H1 (cell line): ENCODE results near the gene POLE. TPM values are rescaled to one million over a fixed set of nuclear protein-coding genes. Genes with fewer than 3 reads are reported as not detected.

Experiments used
- ASH2L ChIP-seq: fragments of 200-600, 300-600 bp; sonication (generic); IDR thresholded peaks from one replicate; pipeline ENCODE4 v1.7.1; 2017; ENCODE audit warnings: low read length
- BRCA1 ChIP-seq: IDR thresholded peaks from 2 replicates; pipeline ENCODE4 v1.6.1; 2012; ENCODE audit warnings: low read depth, low read length, improper control_type of control experiment
- CBX8 ChIP-seq: fragments of 300-800, 300-1000 bp; sonication (generic); IDR thresholded peaks from 2 replicates; pipeline ENCODE4 v1.7.1; 2016; ENCODE audit warnings: low read depth, low read length, borderline replicate concordance
- GTF2F1 ChIP-seq: IDR thresholded peaks from 2 replicates; pipeline ENCODE4 v1.6.1; 2012; ENCODE audit warnings: low read depth, low read length, improper control_type of control experiment, borderline replicate concordance
- PHF8 ChIP-seq: fragments of 200-600 bp; sonication (generic); conservative IDR thresholded peaks from 2 replicates; pipeline ENCODE4 v1.7.1; 2012; ENCODE audit warnings: low read depth, mild to moderate bottlenecking, inconsistent platforms, low read length, moderate library complexity
- POLR2AphosphoS5 ChIP-seq: IDR thresholded peaks from 2 replicates; pipeline ENCODE4 v1.6.1; 2011; ENCODE audit warnings: low read depth, low read length
- RFX5 ChIP-seq: IDR thresholded peaks from 2 replicates; pipeline ENCODE4 v1.6.1; 2011; ENCODE audit warnings: low read depth, low read length, improper control_type of control experiment, borderline replicate concordance
- TCF12 ChIP-seq: IDR thresholded peaks from 2 replicates; pipeline ENCODE4 v1.6.1; 2011; ENCODE audit warnings: low read depth, mild to moderate bottlenecking, low read length
- YY1 ChIP-seq: IDR thresholded peaks from 2 replicates; pipeline ENCODE4 v1.6.1; 2011; ENCODE audit warnings: low read depth, mild to moderate bottlenecking, low read length
- polyA plus RNA-seq, 7 experiments: library from polyadenylated mRNA; depleted of rRNA in 3 of 7; stranded (reverse) in 5 of 7; unstranded in 2 of 7; fragments of >200 nt in 5 of 7; fragments of 200-250 nt in 2 of 7; gene quantifications; 1 replicate in 5 of 7; 2 replicates in 1 of 7; 4 replicates in 1 of 7; pipeline versions ENCODE4 v1.2.1 to v1.2.3, GENCODE V29; 2011 to 2013; ENCODE audit warnings: missing spikeins in 2 of 7, mixed read lengths in 2 of 7
- total RNA-seq: library from RNA; stranded (reverse); fragmentation: NEBNext Ultra II Directional; extraction: Animal tissue kit (Norgen Biotek cat#: 25700); gene quantifications from 2 replicates; pipeline ENCODE4 v1.2.1, GENCODE V29; 2021
- TF ChIP-seq, protein P1 (sequence below): fragments of 300-600 bp; sonication (generic); IDR thresholded peaks from 2 replicates; pipeline ENCODE4 v1.7.1; 2012; ENCODE audit warnings: low read length, moderate library complexity, mild to moderate bottlenecking, inconsistent platforms; ENCODE audit not compliant: insufficient replicate concordance

POLE gene
- total and polyA plus RNA-seq, 2 of the 8 experiments (the other 6 are each of a cell fraction or from before 2014, with no cell fraction given): 59.7 to 115 TPM

DNA sequence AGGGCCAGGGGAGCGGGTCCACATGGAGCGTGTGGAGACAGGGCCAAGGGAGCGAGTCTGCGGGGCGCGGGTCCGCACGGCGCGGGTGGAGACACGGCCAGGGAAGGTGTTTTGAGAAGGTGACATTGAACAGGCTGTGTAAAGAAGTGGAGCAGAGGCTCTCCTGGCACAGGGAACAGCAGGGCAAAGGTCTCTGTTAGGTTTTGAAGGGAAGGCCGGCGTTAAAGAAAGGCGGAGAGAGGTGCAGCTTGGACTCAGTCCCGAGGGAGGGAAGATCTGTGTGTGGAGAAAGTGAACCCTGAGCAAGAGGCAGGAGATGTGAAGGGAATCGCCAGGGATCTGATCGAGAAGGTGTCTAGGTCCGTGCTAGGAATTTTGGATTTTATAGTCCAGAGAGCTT, 2.1 kb upstream of the POLE start (continued):
- TF ChIP-seq, protein P1, sequence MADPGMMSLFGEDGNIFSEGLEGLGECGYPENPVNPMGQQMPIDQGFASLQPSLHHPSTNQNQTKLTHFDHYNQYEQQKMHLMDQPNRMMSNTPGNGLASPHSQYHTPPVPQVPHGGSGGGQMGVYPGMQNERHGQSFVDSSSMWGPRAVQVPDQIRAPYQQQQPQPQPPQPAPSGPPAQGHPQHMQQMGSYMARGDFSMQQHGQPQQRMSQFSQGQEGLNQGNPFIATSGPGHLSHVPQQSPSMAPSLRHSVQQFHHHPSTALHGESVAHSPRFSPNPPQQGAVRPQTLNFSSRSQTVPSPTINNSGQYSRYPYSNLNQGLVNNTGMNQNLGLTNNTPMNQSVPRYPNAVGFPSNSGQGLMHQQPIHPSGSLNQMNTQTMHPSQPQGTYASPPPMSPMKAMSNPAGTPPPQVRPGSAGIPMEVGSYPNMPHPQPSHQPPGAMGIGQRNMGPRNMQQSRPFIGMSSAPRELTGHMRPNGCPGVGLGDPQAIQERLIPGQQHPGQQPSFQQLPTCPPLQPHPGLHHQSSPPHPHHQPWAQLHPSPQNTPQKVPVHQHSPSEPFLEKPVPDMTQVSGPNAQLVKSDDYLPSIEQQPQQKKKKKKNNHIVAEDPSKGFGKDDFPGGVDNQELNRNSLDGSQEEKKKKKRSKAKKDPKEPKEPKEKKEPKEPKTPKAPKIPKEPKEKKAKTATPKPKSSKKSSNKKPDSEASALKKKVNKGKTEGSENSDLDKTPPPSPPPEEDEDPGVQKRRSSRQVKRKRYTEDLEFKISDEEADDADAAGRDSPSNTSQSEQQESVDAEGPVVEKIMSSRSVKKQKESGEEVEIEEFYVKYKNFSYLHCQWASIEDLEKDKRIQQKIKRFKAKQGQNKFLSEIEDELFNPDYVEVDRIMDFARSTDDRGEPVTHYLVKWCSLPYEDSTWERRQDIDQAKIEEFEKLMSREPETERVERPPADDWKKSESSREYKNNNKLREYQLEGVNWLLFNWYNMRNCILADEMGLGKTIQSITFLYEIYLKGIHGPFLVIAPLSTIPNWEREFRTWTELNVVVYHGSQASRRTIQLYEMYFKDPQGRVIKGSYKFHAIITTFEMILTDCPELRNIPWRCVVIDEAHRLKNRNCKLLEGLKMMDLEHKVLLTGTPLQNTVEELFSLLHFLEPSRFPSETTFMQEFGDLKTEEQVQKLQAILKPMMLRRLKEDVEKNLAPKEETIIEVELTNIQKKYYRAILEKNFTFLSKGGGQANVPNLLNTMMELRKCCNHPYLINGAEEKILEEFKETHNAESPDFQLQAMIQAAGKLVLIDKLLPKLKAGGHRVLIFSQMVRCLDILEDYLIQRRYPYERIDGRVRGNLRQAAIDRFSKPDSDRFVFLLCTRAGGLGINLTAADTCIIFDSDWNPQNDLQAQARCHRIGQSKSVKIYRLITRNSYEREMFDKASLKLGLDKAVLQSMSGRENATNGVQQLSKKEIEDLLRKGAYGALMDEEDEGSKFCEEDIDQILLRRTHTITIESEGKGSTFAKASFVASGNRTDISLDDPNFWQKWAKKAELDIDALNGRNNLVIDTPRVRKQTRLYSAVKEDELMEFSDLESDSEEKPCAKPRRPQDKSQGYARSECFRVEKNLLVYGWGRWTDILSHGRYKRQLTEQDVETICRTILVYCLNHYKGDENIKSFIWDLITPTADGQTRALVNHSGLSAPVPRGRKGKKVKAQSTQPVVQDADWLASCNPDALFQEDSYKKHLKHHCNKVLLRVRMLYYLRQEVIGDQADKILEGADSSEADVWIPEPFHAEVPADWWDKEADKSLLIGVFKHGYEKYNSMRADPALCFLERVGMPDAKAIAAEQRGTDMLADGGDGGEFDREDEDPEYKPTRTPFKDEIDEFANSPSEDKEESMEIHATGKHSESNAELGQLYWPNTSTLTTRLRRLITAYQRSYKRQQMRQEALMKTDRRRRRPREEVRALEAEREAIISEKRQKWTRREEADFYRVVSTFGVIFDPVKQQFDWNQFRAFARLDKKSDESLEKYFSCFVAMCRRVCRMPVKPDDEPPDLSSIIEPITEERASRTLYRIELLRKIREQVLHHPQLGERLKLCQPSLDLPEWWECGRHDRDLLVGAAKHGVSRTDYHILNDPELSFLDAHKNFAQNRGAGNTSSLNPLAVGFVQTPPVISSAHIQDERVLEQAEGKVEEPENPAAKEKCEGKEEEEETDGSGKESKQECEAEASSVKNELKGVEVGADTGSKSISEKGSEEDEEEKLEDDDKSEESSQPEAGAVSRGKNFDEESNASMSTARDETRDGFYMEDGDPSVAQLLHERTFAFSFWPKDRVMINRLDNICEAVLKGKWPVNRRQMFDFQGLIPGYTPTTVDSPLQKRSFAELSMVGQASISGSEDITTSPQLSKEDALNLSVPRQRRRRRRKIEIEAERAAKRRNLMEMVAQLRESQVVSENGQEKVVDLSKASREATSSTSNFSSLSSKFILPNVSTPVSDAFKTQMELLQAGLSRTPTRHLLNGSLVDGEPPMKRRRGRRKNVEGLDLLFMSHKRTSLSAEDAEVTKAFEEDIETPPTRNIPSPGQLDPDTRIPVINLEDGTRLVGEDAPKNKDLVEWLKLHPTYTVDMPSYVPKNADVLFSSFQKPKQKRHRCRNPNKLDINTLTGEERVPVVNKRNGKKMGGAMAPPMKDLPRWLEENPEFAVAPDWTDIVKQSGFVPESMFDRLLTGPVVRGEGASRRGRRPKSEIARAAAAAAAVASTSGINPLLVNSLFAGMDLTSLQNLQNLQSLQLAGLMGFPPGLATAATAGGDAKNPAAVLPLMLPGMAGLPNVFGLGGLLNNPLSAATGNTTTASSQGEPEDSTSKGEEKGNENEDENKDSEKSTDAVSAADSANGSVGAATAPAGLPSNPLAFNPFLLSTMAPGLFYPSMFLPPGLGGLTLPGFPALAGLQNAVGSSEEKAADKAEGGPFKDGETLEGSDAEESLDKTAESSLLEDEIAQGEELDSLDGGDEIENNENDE: no peak
- TF ChIP-seq POLR2AphosphoS5 (no peak), ASH2L (no peak), RFX5 (no peak), TCF12 (no peak), GTF2F1 (no peak), CBX8 (no peak), PHF8 (no peak), YY1 (no peak), BRCA1 (no peak)
